ENCODE measurements around the gene RIMS4.

DNA sequence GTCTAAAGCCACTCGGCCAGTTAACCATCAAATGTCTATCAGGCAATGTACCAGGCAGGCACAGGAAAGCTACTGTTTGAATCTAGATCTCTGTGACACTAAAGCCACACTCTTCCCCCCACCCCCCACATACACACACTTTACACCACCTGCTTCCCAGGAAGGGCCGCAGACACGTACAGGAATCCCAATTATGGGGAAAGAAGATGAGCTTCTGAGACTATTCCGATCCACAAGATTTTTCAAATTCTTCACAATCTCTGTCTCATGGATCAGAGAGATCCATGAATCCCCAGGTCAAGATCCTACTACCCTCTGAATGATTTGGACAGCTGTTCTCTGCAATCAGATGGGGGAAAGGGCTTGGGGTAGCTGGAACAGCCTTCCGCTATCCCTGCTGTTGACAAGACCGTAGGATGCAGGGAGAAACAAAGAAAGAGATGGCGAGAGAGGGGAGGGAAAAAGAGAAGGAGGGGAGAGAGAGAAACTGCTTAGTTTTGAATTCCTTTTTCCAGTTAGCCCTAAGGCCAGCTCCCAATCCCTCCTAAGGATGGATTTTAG is 25.4 kb upstream of the RIMS4 start:
- TF ChIP-seq SMC3 (IDR thresholded peaks at IDR 0.05; ENCODE audit: low read length) (no peak), SIN3A (IDR thresholded peaks at IDR 0.05; ENCODE audit: borderline replicate concordance, low read depth, low read length) (no peak), ZZZ3 (CRISPR knock-in tag; IDR thresholded peaks at IDR 0.05; ENCODE audit: borderline replicate concordance) (no peak), POLR2AphosphoS5 (IDR thresholded peaks at IDR 0.05; ENCODE audit: low read depth, low read length) (no peak), U2AF2 (IDR thresholded peaks at IDR 0.05; ENCODE audit: low read depth, low read length) (no peak), ZSCAN30 (CRISPR knock-in tag; IDR thresholded peaks at IDR 0.05) (no peak), PAX8 (CRISPR knock-in tag; IDR thresholded peaks at IDR 0.05; ENCODE audit: borderline replicate concordance) (no peak), TBL1XR1 (IDR thresholded peaks at IDR 0.05; ENCODE audit: borderline replicate concordance, low read length, partially characterized antibody) (no peak)
- TF ChIP-seq, protein P1, sequence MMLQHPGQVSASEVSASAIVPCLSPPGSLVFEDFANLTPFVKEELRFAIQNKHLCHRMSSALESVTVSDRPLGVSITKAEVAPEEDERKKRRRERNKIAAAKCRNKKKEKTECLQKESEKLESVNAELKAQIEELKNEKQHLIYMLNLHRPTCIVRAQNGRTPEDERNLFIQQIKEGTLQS (CRISPR knock-in tag; IDR thresholded peaks at IDR 0.05) = no peak
- TF ChIP-seq, protein P2, sequence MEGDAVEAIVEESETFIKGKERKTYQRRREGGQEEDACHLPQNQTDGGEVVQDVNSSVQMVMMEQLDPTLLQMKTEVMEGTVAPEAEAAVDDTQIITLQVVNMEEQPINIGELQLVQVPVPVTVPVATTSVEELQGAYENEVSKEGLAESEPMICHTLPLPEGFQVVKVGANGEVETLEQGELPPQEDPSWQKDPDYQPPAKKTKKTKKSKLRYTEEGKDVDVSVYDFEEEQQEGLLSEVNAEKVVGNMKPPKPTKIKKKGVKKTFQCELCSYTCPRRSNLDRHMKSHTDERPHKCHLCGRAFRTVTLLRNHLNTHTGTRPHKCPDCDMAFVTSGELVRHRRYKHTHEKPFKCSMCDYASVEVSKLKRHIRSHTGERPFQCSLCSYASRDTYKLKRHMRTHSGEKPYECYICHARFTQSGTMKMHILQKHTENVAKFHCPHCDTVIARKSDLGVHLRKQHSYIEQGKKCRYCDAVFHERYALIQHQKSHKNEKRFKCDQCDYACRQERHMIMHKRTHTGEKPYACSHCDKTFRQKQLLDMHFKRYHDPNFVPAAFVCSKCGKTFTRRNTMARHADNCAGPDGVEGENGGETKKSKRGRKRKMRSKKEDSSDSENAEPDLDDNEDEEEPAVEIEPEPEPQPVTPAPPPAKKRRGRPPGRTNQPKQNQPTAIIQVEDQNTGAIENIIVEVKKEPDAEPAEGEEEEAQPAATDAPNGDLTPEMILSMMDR (CRISPR knock-in tag; IDR thresholded peaks at IDR 0.05) = no peak
